ENCODE measurements around the gene TP53BP1. TPM values are rescaled to one million over a fixed set of nuclear protein-coding genes. Genes with fewer than 3 reads are reported as not detected.

TP53BP1 gene
- total and polyA plus RNA-seq, 2 of the 13 experiments (the other 11 are each of a cell fraction or from before 2014, with no cell fraction given), result 17.1 to 17.4 TPM

GRCh38 chr15:43370975-43371974 lies 121.7 kb downstream of the TP53BP1 start, which contains the start of the genes TUBGCP4 and ZSCAN29 (continued):
- TF ChIP-seq, protein P1, sequence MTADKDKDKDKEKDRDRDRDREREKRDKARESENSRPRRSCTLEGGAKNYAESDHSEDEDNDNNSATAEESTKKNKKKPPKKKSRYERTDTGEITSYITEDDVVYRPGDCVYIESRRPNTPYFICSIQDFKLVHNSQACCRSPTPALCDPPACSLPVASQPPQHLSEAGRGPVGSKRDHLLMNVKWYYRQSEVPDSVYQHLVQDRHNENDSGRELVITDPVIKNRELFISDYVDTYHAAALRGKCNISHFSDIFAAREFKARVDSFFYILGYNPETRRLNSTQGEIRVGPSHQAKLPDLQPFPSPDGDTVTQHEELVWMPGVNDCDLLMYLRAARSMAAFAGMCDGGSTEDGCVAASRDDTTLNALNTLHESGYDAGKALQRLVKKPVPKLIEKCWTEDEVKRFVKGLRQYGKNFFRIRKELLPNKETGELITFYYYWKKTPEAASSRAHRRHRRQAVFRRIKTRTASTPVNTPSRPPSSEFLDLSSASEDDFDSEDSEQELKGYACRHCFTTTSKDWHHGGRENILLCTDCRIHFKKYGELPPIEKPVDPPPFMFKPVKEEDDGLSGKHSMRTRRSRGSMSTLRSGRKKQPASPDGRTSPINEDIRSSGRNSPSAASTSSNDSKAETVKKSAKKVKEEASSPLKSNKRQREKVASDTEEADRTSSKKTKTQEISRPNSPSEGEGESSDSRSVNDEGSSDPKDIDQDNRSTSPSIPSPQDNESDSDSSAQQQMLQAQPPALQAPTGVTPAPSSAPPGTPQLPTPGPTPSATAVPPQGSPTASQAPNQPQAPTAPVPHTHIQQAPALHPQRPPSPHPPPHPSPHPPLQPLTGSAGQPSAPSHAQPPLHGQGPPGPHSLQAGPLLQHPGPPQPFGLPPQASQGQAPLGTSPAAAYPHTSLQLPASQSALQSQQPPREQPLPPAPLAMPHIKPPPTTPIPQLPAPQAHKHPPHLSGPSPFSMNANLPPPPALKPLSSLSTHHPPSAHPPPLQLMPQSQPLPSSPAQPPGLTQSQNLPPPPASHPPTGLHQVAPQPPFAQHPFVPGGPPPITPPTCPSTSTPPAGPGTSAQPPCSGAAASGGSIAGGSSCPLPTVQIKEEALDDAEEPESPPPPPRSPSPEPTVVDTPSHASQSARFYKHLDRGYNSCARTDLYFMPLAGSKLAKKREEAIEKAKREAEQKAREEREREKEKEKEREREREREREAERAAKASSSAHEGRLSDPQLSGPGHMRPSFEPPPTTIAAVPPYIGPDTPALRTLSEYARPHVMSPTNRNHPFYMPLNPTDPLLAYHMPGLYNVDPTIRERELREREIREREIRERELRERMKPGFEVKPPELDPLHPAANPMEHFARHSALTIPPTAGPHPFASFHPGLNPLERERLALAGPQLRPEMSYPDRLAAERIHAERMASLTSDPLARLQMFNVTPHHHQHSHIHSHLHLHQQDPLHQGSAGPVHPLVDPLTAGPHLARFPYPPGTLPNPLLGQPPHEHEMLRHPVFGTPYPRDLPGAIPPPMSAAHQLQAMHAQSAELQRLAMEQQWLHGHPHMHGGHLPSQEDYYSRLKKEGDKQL (CRISPR knock-in tag; IDR thresholded peaks at IDR 0.05; ENCODE audit: low read depth), result no peak
- no peak for TF ChIP-seq IKZF1 (IDR thresholded peaks at IDR 0.05)
- no peak for TF ChIP-seq TBL1XR1 (IDR thresholded peaks at IDR 0.05; ENCODE audit: borderline replicate concordance, low read length, partially characterized antibody)
- no peak; the same call in 1 of the 2 replicates for TF ChIP-seq EEA1 (CRISPR knock-in tag; IDR thresholded peaks at IDR 0.05; ENCODE audit: borderline replicate concordance)
- peak; percentile 50; the same call in 1 of the 2 replicates for TF ChIP-seq ZNF292 (CRISPR knock-in tag; IDR thresholded peaks at IDR 0.05; ENCODE audit: borderline replicate concordance, low read depth)
- TF ChIP-seq ZNF777 (CRISPR knock-in tag; IDR thresholded peaks at IDR 0.05), result no peak
- peak; percentile 86 for TF ChIP-seq REPIN1 (CRISPR knock-in tag; IDR thresholded peaks at IDR 0.05; ENCODE audit: borderline replicate concordance, low read depth)
- TF ChIP-seq XRCC5 (optimal IDR thresholded peaks at IDR 0.05; ENCODE audit: low read length), result peak; percentile 72
- no peak for TF ChIP-seq ZNF713 (CRISPR knock-in tag; IDR thresholded peaks at IDR 0.05)
- TF ChIP-seq RCOR2 (CRISPR knock-in tag; IDR thresholded peaks at IDR 0.05), result no peak
- no peak for TF ChIP-seq ZBTB8A (CRISPR knock-in tag; IDR thresholded peaks at IDR 0.05; ENCODE audit: borderline replicate concordance, low read depth)
- TF ChIP-seq, protein P2, sequence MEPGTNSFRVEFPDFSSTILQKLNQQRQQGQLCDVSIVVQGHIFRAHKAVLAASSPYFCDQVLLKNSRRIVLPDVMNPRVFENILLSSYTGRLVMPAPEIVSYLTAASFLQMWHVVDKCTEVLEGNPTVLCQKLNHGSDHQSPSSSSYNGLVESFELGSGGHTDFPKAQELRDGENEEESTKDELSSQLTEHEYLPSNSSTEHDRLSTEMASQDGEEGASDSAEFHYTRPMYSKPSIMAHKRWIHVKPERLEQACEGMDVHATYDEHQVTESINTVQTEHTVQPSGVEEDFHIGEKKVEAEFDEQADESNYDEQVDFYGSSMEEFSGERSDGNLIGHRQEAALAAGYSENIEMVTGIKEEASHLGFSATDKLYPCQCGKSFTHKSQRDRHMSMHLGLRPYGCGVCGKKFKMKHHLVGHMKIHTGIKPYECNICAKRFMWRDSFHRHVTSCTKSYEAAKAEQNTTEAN (CRISPR knock-in tag; conservative IDR thresholded peaks at IDR 0.05), result no peak
- TF ChIP-seq ZNF891 (CRISPR knock-in tag; IDR thresholded peaks at IDR 0.05), result peak; percentile 76
- peak; percentile 82 for TF ChIP-seq NR2F6 (IDR thresholded peaks at IDR 0.05)
- TF ChIP-seq NR2F6 (CRISPR knock-in tag; IDR thresholded peaks at IDR 0.05), result peak; percentile 84
- no peak for TF ChIP-seq TEAD2 (CRISPR knock-in tag; IDR thresholded peaks at IDR 0.05)
- TF ChIP-seq RORA (CRISPR knock-in tag; IDR thresholded peaks at IDR 0.05), result no peak
- no peak for TF ChIP-seq ADNP (CRISPR knock-in tag; IDR thresholded peaks at IDR 0.05)
- peak; percentile 46 for TF ChIP-seq YY1 (IDR thresholded peaks at IDR 0.05; ENCODE audit: insufficient read depth, insufficient replicate concordance, low read depth, low read length)
- no peak for TF ChIP-seq CEBPB (IDR thresholded peaks at IDR 0.05; ENCODE audit: borderline replicate concordance, low read depth, low read length)
- TF ChIP-seq ZNF788 (CRISPR knock-in tag; IDR thresholded peaks at IDR 0.05; ENCODE audit: borderline replicate concordance), result peak; percentile 53; the same call in 1 of the 2 replicates
- no peak for TF ChIP-seq ZKSCAN5 (CRISPR knock-in tag; IDR thresholded peaks at IDR 0.05)
- no peak for TF ChIP-seq EHMT2 (IDR thresholded peaks at IDR 0.05; ENCODE audit: borderline replicate concordance, low read depth, low read length)

Measured in HepG2 (cell line).